ENCODE results near the gene CSNK1D. TPM values are rescaled to one million over a fixed set of nuclear protein-coding genes. Genes with fewer than 3 reads are reported as not detected.
A peak's percentile ranks its signal among the peaks of the same experiment; 100 is the strongest.

CSNK1D gene
- total RNA-seq, 1 experiment from 2014 or later: 196 TPM

- Histone ChIP-seq H3K4me1 (peaks cover 34% of the 10 kb centered on the region), H3K36me3 (ENCODE audit: control insufficient read depth, insufficient read depth, low read length) (no peaks in the 10 kb centered on the region), H3K9me3 (no peaks in the 10 kb centered on the region), H3K4me3 (ENCODE audit: low read depth, low read length) (no peak overlapping the region), H3K27me3 (replicated peaks; ENCODE audit: control insufficient read depth, insufficient read depth, low read length) (no peaks in the 10 kb centered on the region)
- DNase-seq: no peak
- H3K27ac Mint-ChIP-seq (ENCODE audit: unreplicated experiment): no peak overlapping the region
- POLR2A ChIA-PET: no interaction called here
- no peaks in the 10 kb centered on the region for H3K9me3 Mint-ChIP-seq (ENCODE audit: unreplicated experiment)
- TF ChIP-seq CTCF (IDR thresholded peaks at IDR 0.05; ENCODE audit: insufficient read depth in 1 of 2, low read depth in 1 of 2, low read length in 1 of 2, severe bottlenecking in 1 of 2, unreplicated experiment in 1 of 2): no peak
- no TSS peak for BruUV-seq (replicated peaks)
- H3K4me3 Mint-ChIP-seq (ENCODE audit: unreplicated experiment): no peak overlapping the region
- peaks cover 31% of the 10 kb centered on the region for H3K4me1 Mint-ChIP-seq (ENCODE audit: low read depth, unreplicated experiment)
- H3K27me3 Mint-ChIP-seq (ENCODE audit: insufficient read depth, unreplicated experiment): no peaks in the 10 kb centered on the region
- CTCF ChIA-PET: no interaction called here
- H3K36me3 Mint-ChIP-seq (ENCODE audit: insufficient read depth, unreplicated experiment): peaks cover 25% of the 10 kb centered on the region
- intact Hi-C loops (cut with micrococcal nuclease; ENCODE audit: unreplicated experiment): no loop called here
These were observed 4.4 kb upstream of the CSNK1D start for GRCh38 chr17:82277851-82278250.

GRCh38 chr17:82276938-82277337, 3.4 kb upstream of the CSNK1D start:
- Histone ChIP-seq H3K4me1 (peaks cover 40% of the 10 kb centered on the region), H3K36me3 (ENCODE audit: control insufficient read depth, insufficient read depth, low read length) (no peaks in the 10 kb centered on the region), H3K9me3 (no peaks in the 10 kb centered on the region), H3K27me3 (replicated peaks; ENCODE audit: control insufficient read depth, insufficient read depth, low read length) (no peaks in the 10 kb centered on the region), H3K4me3 (ENCODE audit: low read depth, low read length) (no peak overlapping the region)
- BruUV-seq (replicated peaks): no TSS peak
- H3K27me3 Mint-ChIP-seq (ENCODE audit: insufficient read depth, unreplicated experiment): no peaks in the 10 kb centered on the region
- H3K4me3 Mint-ChIP-seq (ENCODE audit: unreplicated experiment): no peak overlapping the region
- intact Hi-C loops (cut with micrococcal nuclease; ENCODE audit: unreplicated experiment): no loop called here
- peaks cover 33% of the 10 kb centered on the region for H3K36me3 Mint-ChIP-seq (ENCODE audit: insufficient read depth, unreplicated experiment)
- ChIA-PET POLR2A (interaction anchor here (1.1 kb wide), 1 partner anchor 16 kb away, joined by 3 read pairs; no protein-coding TSS in a partner anchor), CTCF (no interaction called here)
- no peaks in the 10 kb centered on the region for H3K9me3 Mint-ChIP-seq (ENCODE audit: unreplicated experiment)
- peak overlapping the region; percentile 50 for H3K27ac Mint-ChIP-seq (ENCODE audit: unreplicated experiment)
- no peak for TF ChIP-seq CTCF (IDR thresholded peaks at IDR 0.05; ENCODE audit: insufficient read depth in 1 of 2, low read depth in 1 of 2, low read length in 1 of 2, severe bottlenecking in 1 of 2, unreplicated experiment in 1 of 2)
- peak in 1 of 2 experiments; percentile 48 for DNase-seq
- peaks cover 38% of the 10 kb centered on the region for H3K4me1 Mint-ChIP-seq (ENCODE audit: low read depth, unreplicated experiment)

- no peak for TF ChIP-seq CTCF (IDR thresholded peaks at IDR 0.05; ENCODE audit: insufficient read depth in 1 of 2, low read depth in 1 of 2, low read length in 1 of 2, severe bottlenecking in 1 of 2, unreplicated experiment in 1 of 2)
- no peak overlapping the region for H3K4me3 Mint-ChIP-seq (ENCODE audit: unreplicated experiment)
- no peaks in the 10 kb centered on the region for H3K9me3 Mint-ChIP-seq (ENCODE audit: unreplicated experiment)
- peaks cover 41% of the 10 kb centered on the region for H3K4me1 Mint-ChIP-seq (ENCODE audit: low read depth, unreplicated experiment)
- peaks cover 43% of the 10 kb centered on the region for H3K36me3 Mint-ChIP-seq (ENCODE audit: insufficient read depth, unreplicated experiment)
- H3K27me3 Mint-ChIP-seq (ENCODE audit: insufficient read depth, unreplicated experiment): no peaks in the 10 kb centered on the region
- no TSS peak for BruUV-seq (replicated peaks)
- H3K4me1 ChIP-seq: peaks cover 53% of the 10 kb centered on the region
- intact Hi-C loops (cut with micrococcal nuclease; ENCODE audit: unreplicated experiment): no loop called here
- DNase-seq: no peak
- no peak overlapping the region for H3K4me3 ChIP-seq (ENCODE audit: low read depth, low read length)
- peaks cover 5% of the 10 kb centered on the region; the same call in 1 of the 2 replicates for H3K36me3 ChIP-seq (ENCODE audit: control insufficient read depth, insufficient read depth, low read length)
- no peaks in the 10 kb centered on the region for H3K27me3 ChIP-seq (replicated peaks; ENCODE audit: control insufficient read depth, insufficient read depth, low read length)
- CTCF ChIA-PET: interaction anchor here (0.8 to 1.4 kb wide), 2 partner anchors 39 to 46 kb away, joined by 3 to 4 read pairs; no protein-coding TSS in a partner anchor
- H3K9me3 ChIP-seq: no peaks in the 10 kb centered on the region
- POLR2A ChIA-PET: interaction anchor here (0.6 kb wide), 1 partner anchor 17 kb away, joined by 3 read pairs; no protein-coding TSS in a partner anchor
- peak overlapping the region; percentile 30 for H3K27ac Mint-ChIP-seq (ENCODE audit: unreplicated experiment)
These were observed 1.8 kb upstream of the CSNK1D start for GRCh38 chr17:82275326-82275725.

Data from Caco-2 (cell line).